GM12875 (cell line): ENCODE data around the gene HLTF.

Source experiments
- H3K4me3 ChIP-seq: one replicate; pipeline ENCODE4 v1.5.1; 2011; ENCODE audit warnings: low read depth, low read length, control low read depth
- TF ChIP-seq, protein P1 (sequence below): IDR thresholded peaks from 2 replicates; pipeline ENCODE4 v1.5.1; 2011; ENCODE audit warnings: low read depth, mild to moderate bottlenecking, control low read depth, inconsistent platforms, low read length, moderate library complexity, borderline replicate concordance; ENCODE audit not compliant: insufficient read depth

Gene HLTF

DNA sequence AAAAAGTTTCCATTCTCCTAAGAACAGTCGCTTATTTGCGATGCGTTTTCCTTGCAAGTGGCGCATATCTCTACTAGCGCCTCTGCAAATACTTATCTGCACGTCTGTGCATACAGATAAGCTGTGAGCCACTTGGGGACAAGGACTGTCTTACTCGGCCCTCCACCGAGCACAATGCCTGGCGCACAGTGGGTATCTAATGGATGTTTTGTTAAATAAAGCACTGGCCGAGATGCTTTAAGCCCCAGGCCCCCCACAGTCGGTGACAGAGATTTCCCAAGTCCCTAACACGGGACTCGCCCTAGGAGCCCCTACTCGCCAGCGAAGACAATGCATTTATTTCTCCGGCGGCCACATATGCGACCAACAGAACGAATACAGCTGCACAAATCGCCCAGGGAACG lies 503 bp downstream of the HLTF start:
- TF ChIP-seq, protein P1, sequence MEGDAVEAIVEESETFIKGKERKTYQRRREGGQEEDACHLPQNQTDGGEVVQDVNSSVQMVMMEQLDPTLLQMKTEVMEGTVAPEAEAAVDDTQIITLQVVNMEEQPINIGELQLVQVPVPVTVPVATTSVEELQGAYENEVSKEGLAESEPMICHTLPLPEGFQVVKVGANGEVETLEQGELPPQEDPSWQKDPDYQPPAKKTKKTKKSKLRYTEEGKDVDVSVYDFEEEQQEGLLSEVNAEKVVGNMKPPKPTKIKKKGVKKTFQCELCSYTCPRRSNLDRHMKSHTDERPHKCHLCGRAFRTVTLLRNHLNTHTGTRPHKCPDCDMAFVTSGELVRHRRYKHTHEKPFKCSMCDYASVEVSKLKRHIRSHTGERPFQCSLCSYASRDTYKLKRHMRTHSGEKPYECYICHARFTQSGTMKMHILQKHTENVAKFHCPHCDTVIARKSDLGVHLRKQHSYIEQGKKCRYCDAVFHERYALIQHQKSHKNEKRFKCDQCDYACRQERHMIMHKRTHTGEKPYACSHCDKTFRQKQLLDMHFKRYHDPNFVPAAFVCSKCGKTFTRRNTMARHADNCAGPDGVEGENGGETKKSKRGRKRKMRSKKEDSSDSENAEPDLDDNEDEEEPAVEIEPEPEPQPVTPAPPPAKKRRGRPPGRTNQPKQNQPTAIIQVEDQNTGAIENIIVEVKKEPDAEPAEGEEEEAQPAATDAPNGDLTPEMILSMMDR: no peak

GRCh38 chr3:149081772-149082171 lies 4.6 kb downstream of the HLTF start:
- TF ChIP-seq, protein P1: no peak

More for the DNA sequence above, 503 bp downstream of the HLTF start:
- peak overlapping the region; percentile 70 for H3K4me3 ChIP-seq

GRCh38 chr3:149080699-149081091 lies 5.6 kb downstream of the HLTF start:
- TF ChIP-seq, protein P1: no peak
- no peak overlapping the region for H3K4me3 ChIP-seq

More at GRCh38 chr3:149081772-149082171, 4.6 kb downstream of the HLTF start:
- H3K4me3 ChIP-seq: no peak overlapping the region

DNA sequence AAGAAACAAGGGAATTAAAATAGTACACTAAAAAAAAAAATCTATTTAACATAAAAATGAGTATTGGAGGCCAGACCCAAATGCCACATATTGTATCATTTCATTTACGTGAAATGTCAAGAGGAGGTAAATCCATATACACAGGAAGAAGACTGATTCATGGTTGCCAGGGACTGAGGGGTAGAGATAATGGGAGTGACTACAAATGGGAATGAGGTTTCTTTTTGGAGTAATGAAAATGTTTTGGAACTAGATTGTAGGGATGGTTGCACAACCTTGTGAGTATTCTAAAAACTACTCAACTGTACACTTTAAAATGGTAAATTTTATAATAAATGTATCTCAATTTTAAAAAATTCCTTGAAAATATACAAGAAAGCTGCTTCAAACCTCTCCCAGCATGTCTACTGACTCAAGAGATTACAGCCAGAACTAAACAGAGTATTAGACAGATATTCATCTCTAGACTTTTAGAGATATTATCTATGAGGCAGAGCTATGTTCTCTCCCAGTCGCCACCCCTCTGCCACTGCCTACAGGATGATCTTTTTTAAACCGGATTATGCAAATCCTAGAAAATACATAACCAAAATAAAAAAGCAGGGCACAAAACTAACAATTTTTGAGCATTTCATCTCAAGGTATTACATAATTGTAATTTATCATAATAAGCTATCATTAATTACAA lies 6.2 kb downstream of the HLTF start:
- no peak overlapping the region for H3K4me3 ChIP-seq
- TF ChIP-seq, protein P1: no peak

DNA sequence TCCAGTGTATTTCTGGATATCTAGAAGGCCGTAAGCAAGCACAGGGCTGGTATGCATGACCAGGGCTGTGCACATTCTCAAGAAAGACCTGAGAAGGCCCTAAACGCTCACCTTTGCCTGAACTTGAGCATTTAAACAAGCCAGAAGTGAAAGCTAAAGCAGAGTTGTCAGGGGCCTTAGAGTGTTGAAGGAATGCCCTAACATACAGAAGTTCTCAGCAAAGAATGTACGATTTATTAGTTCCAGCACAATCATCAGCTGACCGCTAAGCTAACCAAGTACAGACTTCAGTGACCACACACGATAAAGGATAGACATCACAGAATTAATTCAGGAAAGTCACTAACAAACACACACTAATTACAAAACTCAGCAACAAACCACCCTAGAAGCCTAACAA lies 8.7 kb downstream of the HLTF start:
- no peak overlapping the region for H3K4me3 ChIP-seq
- TF ChIP-seq, protein P1: no peak

DNA sequence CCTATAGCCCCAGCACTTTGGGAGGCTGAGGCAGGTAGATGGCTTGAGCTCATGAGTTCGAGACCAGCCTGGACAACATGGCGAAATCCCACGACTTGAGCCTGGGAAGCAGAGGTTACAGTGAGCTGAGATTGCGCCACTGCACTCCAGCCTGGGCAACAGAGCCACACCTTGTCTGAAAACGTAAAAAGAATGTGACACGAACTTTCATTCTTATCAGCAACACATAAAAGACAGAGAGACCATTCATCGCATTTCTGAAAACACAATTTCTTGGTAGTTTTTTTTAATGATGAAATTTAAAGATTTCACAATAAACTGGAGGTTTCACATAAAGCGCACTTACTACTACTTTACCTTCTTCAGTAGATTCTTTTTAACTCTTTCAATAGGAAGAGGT lies 18.4 kb downstream of the HLTF start:
- TF ChIP-seq, protein P1: no peak
- H3K4me3 ChIP-seq: no peak overlapping the region

- TF ChIP-seq, protein P1: no peak
- H3K4me3 ChIP-seq: no peak overlapping the region
These were observed 24.6 kb downstream of the HLTF start for GRCh38 chr3:149061776-149062175.
